GM21515 (cell line): ENCODE measurements around the gene KRTAP10-5.
"Not testable (repeated sequence)": the region's sequence is repeated elsewhere in the genome, so short reads cannot be mapped to it uniquely, and the experiment has no call there.

Experiments
- ATAC-seq: cut with Tn5 transposase; IDR thresholded peaks from one replicate; pipeline ENCODE4 v1.9.1; 2021; ENCODE audit not compliant: unreplicated experiment

KRTAP10-5 gene

GRCh38 chr21:44611551-44611950, 31.1 kb upstream of the KRTAP10-5 start:
- ATAC-seq: no peak

- not testable (repeated sequence) for ATAC-seq
These were observed 29.9 kb upstream of the KRTAP10-5 start for GRCh38 chr21:44610157-44610843.

GRCh38 chr21:44609193-44609592, 28.8 kb upstream of the KRTAP10-5 start:
- no peak for ATAC-seq

GRCh38 chr21:44606495-44606894, 26.1 kb upstream of the KRTAP10-5 start:
- ATAC-seq: no peak

DNA sequence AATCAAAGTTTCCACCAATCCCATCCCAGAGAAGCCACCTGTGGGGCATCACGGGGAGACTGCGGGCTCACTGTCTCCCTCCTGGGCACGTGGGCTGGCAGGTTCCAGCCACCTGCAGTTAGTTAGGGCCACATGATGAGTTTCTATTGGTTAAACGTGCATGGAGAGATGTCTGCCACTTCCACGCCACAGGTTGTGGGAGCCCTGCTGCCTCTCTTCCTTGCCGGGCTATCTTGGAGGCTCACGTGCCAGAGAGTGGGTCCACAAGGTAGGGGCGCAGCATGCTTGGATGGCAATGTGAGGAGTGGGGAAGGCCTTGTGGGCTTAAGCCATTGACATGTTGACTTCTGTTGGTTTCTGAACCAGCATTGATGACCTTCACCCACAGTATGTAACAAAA, 23.5 kb upstream of the KRTAP10-5 start:
- ATAC-seq: no peak

GRCh38 chr21:44603109-44603875, 22.9 kb upstream of the KRTAP10-5 start:
- ATAC-seq: no peak

DNA sequence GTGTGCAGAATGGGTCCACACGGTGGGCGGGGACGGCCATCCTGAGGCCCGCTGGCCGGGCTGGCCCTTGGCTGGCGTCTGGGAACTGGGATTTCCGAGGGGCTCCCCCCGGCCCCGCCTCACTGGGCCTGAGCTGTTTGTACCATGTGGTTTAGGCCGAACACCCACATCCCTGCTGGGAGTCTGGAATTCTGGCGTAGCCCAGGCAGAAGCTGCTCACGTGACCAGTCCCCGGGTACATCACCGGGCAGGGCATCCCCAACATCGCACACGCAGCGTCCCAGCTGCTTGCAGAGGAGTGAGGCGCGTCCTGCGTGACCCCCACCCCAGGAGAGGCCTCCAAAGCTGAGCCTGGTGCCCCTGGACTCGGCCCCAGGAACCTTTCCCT, 22.1 kb upstream of the KRTAP10-5 start:
- ATAC-seq: no peak

DNA sequence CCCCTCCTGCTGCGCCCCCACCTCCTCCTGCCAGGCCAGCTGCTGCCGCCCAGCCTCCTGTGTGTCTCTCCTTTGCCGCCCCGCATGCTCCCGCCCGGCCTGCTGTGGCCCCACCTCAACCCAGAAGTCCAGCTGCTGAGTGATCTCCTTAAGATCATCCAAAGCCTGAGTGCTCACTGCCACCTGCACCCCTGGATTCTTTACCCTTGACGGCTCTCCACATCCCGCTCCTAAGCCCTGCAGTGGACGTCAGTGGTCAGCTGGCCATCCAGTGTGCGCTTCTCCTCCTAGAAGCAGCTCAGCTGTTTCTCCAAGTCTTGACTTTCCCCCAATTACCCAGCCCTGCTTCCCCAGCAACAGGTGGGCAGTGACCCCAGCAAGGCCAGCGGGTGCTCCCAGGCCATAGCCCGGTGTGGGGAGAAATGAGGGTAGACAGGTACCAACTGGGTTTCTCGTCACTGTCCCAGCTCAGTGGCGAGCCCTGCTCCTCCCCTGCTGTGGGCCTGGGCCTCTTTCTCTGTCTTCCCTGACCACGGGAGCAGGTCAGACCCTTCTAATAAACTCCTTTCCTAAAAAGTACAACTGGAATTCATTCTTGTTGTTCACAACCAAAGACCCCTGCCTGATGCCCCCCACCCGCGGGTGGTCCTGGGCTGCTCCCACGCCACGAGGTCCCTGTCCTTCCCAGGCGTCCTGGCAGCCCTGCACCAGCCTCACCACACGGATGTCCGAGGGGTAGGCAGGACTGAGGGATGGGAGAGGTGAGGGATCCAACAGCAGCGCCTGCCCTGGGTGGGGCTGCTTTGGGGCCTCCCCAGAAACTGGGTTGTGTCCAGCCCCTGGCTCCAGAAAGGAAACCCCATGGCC, 21.4 kb upstream of the KRTAP10-5 start:
- ATAC-seq: no peak

GRCh38 chr21:44601091-44601490, 20.7 kb upstream of the KRTAP10-5 start:
- ATAC-seq: not testable (repeated sequence)

DNA sequence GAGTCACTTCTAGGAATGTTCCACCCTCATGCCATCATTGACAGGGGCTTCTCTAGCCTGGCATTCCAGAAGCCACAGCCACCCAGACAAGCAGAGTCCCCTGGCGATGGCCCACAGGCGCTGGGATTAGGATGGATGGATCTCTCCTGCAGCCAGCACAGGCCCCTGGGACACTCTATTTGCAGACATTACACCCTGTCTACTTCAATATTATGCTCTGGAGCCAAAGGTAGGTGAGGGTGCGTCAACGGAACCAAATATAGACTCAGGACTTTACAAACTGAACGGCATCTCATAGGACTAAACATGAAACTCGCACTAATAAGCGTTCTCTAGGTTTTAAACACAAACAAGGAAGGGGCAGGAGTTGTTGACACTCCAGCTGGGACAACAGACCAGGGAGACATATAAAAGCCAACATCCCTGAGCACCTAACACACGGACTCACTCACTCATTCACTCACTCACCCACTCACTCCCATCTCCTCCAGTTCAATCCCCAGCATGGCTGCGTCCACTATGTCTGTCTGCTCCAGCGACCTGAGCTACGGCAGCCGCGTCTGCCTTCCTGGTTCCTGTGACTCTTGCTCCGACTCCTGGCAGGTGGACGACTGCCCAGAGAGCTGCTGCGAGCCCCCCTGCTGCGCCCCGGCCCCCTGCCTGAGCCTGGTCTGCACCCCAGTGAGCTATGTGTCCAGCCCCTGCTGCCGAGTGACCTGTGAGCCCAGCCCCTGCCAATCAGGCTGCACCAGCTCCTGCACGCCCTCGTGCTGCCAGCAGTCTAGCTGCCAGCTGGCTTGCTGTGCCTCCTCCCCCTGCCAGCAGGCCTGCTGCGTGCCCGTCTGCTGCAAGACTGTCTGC, 19.9 kb upstream of the KRTAP10-5 start, which contains the start of gene KRTAP10-7:
Gene KRTAP10-7 (plus strand): TSS at position 480 of the 861 bp plus-strand sequence. CDS start 25 bp downstream, at position 505.
- not testable (repeated sequence) for ATAC-seq

- ATAC-seq: no peak
These were observed 19.0 kb upstream of the KRTAP10-5 start for GRCh38 chr21:44599264-44600029.

DNA sequence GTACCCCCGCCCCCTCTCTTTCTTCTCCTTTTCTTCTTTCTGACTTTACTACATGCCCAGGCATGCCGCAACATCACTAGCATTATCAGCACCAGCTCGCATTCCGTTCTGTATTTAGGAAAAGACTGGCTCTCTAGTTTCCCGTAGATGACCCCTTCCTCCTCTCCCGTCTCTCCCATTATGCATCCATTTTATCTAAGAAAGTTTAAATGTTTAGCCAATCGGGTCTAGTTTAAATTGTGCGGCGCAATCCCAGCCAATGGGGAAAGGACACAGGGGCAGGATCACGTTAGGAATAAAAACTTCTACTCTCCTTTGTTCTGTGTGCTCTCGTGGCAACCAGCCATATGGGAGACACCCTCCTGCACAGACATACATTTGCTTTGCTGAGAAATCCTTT, 17.7 kb upstream of the KRTAP10-5 start:
- ATAC-seq: no peak

GRCh38 chr21:44596068-44596725, 15.8 kb upstream of the KRTAP10-5 start:
- ATAC-seq: no peak

GRCh38 chr21:44595524-44595923, 15.1 kb upstream of the KRTAP10-5 start:
- no peak for ATAC-seq

DNA sequence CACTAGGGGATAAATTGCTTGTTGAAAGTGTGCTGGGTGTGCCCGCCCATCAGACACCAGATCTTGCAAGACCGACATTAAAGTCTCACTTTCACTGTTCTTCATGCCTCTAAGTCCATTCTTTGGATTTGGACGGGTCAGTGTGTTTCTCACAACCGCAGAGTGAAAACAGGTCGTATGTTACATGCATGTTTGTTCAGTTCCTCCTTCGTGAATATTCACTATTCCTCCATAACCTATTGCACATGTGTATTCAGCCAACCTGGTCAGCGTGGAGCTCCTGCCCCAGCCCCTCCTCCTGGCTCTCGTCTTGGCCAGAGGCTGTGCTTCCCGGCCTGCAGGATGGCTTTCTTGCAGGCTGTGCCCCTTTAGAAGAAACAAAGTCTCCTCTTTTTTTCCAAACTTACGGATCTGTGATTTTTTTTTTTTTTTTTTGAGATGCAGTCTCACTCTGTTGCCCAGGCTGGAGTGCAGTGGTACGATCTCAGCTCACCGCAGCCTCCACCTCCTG, 14.1 kb upstream of the KRTAP10-5 start:
- ATAC-seq: no peak

DNA sequence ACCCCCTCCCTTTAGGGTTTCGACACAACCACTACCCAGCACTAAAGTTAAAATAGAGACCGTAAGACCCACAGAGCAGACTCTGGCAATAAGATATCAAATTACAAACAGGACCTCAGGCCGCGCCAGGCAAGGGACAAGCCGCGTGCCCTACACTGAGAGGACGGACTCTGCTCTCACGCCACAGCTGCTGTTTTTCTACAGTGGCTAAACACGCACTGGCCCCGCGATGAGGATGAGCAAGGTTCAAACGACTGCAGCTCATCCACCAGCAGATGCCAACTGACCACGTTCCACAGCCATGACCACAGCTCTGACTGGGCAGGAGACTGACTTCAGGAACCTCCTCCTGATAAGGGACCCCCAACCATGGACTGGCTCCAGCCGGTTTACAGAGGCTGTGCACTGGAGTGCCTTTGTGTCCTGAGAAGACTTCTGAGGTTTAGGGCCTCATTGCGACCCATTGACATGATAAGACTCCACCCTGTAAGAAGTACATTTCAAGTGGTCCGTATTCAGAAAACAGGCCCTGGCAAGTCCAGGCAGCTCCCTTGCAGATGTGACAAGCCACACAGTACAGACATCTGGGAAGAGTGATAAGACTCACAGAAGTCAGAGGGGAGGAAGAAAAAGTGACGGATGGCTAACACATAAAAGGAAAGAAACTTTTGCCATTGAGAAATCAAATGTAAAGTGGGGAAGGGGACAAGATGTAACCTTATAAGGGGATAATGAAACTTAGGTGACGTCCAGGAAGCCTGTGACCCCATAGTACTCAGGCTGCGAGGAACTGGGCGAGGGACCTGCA, 13.4 kb upstream of the KRTAP10-5 start:
- ATAC-seq: no peak

- ATAC-seq: no peak
These were observed 12.3 kb upstream of the KRTAP10-5 start, which contains the start of gene KRTAP10-6 for GRCh38 chr21:44592446-44593311. TSS of gene KRTAP10-6 (minus strand) at chr21:44592505. CDS start at chr21:44592484, 21 bp downstream.
